Right lobe of liver (tissue), 4 donors: ENCODE data around the gene PEX12.
A peak's percentile ranks its signal among the peaks of the same experiment; 100 is the strongest.

ENCODE experiments used
- CTCF ChIP-seq, 4 donors: fragments of 200-600 bp in 3 of 4; fragments of 450-650 bp in 1 of 4; IDR thresholded peaks; one replicate each; pipeline versions ENCODE4 v1.5.1 to v1.8.0; 2016 to 2022; ENCODE audit warnings: antibody characterized with exemption in 4 of 4, mild to moderate bottlenecking in 2 of 4
- POLR2A ChIP-seq: fragments of 450-650 bp; IDR thresholded peaks from one replicate; pipeline ENCODE4 v1.6.1; 2017; ENCODE audit warnings: antibody characterized with exemption, mild to moderate bottlenecking
- donor health status: DM: no; HTN: no; CAD: no.
- donor health status: DM: no; HTN: no; CAD: no.
- donor health status: DM: no; HTN: yes; CAD: no.

- TF ChIP-seq CTCF (IDR thresholded peaks at IDR 0.05) (no peak), POLR2A (peak; percentile 14)
Observed at GRCh38 chr17:35540589-35541404, 37.6 kb downstream of the PEX12 start.
